GM21717 (cell line): ENCODE measurements around the gene OR52E2.

Experiments used
- ATAC-seq: cut with Tn5 transposase; IDR thresholded peaks from one replicate; pipeline ENCODE4 v1.9.1; 2021; ENCODE audit warnings: mild to moderate bottlenecking, moderate library complexity; ENCODE audit not compliant: unreplicated experiment

The OR52E2 gene

GRCh38 chr11:5013012-5013411, 46.4 kb downstream of the OR52E2 start:
- ATAC-seq: no peak

- ATAC-seq: no peak
These were observed 48.2 kb downstream of the OR52E2 start for GRCh38 chr11:5011254-5011653.
